Measurements from ENCODE around the gene CCDC102A.
A peak's percentile ranks its signal among the peaks of the same experiment; 100 is the strongest.

CCDC102A gene

GRCh38 chr16:57486858-57487834 lies 49.2 kb downstream of the CCDC102A start:
- H3K4me3 ChIP-seq (replicated peaks; ENCODE audit: low read depth, low read length), result no peak overlapping the region
- DNase-seq (ENCODE audit: low read depth), result no peak
- no peak for TF ChIP-seq CTCF (IDR thresholded peaks at IDR 0.05; ENCODE audit: low read length, missing control alignments)

- TF ChIP-seq CTCF (IDR thresholded peaks at IDR 0.05; ENCODE audit: low read length, missing control alignments), result no peak
- H3K4me3 ChIP-seq (replicated peaks; ENCODE audit: low read depth, low read length), result peak within 1 kb of the TSS; percentile 79
- DNase-seq (ENCODE audit: low read depth), result peak; percentile 65
Measured at GRCh38 chr16:57485916-57486857, 50.2 kb downstream of the CCDC102A start, which contains the start of gene DOK4. DOK4 (minus strand) TSS chr16:57486493; CDS start chr16:57479507, 6,986 bp downstream.

GRCh38 chr16:57485091-57485915 lies 51.1 kb downstream of the CCDC102A start:
- TF ChIP-seq CTCF (IDR thresholded peaks at IDR 0.05; ENCODE audit: low read length, missing control alignments), result no peak
- no peak for DNase-seq (ENCODE audit: low read depth)
- H3K4me3 ChIP-seq (replicated peaks; ENCODE audit: low read depth, low read length), result peak overlapping the region; percentile 79

GRCh38 chr16:57484515-57485005 lies 51.8 kb downstream of the CCDC102A start:
- no peak overlapping the region for H3K4me3 ChIP-seq (replicated peaks; ENCODE audit: low read depth, low read length)
- DNase-seq (ENCODE audit: low read depth), result no peak
- no peak for TF ChIP-seq CTCF (IDR thresholded peaks at IDR 0.05; ENCODE audit: low read length, missing control alignments)

- no peak for DNase-seq (ENCODE audit: low read depth)
- no peak overlapping the region for H3K4me3 ChIP-seq (replicated peaks; ENCODE audit: low read depth, low read length)
- TF ChIP-seq CTCF (IDR thresholded peaks at IDR 0.05; ENCODE audit: low read length, missing control alignments), result no peak
Measured at GRCh38 chr16:57483725-57484514, 52.5 kb downstream of the CCDC102A start.
